Sigmoid colon (tissue), 4 donors: ENCODE data around the gene TBC1D10A.

Experiments used
- EP300 ChIP-seq, 4 donors: sonication (generic); formaldehyde crosslinking; IDR thresholded peaks; one replicate each; pipeline ENCODE4 v1.6.1; 2017; ENCODE audit warnings: antibody characterized with exemption in 4 of 4
- POLR2A ChIP-seq, 2 donors: fragments of 450-650 bp; IDR thresholded peaks; one replicate each; pipeline ENCODE4 v1.6.1; 2016; ENCODE audit warnings: antibody characterized with exemption in 2 of 2, mild to moderate bottlenecking in 2 of 2, moderate library complexity in 2 of 2
- POLR2AphosphoS5 ChIP-seq, 4 donors: sonication (generic); formaldehyde crosslinking; IDR thresholded peaks; one replicate each; pipeline ENCODE4 v1.6.1; 2017; ENCODE audit warnings: antibody characterized with exemption in 4 of 4
- TF ChIP-seq, protein P1 (sequence below), 4 experiments: fragments of 450-650 bp in 3 of 4; fragments of 200-600 bp in 1 of 4; IDR thresholded peaks; one replicate each; pipeline ENCODE4 v1.5.1; 2016 to 2019; ENCODE audit warnings: antibody characterized with exemption in 4 of 4, mild to moderate bottlenecking in 3 of 4, moderate library complexity in 2 of 4

DNA sequence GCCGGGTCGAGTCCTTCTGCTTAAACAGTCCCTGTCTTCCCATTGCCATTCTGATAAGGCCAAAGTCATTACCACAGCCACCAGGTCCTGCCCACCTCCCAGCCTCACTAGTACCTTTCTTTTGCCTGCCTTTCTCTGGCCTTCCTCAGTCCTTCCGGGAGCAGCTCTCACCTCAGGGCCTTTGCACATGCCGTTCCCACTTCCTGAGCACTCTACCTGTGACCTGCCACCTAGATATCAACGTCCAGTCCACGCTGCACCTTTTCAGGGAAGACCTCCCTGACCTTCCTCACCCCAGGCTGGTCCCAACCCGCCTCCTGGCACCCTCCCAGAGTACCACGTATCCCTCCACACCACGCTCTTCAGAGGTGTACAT is 52.3 kb downstream of the TBC1D10A start:
- TF ChIP-seq, protein P1, sequence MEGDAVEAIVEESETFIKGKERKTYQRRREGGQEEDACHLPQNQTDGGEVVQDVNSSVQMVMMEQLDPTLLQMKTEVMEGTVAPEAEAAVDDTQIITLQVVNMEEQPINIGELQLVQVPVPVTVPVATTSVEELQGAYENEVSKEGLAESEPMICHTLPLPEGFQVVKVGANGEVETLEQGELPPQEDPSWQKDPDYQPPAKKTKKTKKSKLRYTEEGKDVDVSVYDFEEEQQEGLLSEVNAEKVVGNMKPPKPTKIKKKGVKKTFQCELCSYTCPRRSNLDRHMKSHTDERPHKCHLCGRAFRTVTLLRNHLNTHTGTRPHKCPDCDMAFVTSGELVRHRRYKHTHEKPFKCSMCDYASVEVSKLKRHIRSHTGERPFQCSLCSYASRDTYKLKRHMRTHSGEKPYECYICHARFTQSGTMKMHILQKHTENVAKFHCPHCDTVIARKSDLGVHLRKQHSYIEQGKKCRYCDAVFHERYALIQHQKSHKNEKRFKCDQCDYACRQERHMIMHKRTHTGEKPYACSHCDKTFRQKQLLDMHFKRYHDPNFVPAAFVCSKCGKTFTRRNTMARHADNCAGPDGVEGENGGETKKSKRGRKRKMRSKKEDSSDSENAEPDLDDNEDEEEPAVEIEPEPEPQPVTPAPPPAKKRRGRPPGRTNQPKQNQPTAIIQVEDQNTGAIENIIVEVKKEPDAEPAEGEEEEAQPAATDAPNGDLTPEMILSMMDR (IDR thresholded peaks at IDR 0.05), result no peak
- TF ChIP-seq POLR2A (IDR thresholded peaks at IDR 0.05), result no peak
- TF ChIP-seq POLR2AphosphoS5 (IDR thresholded peaks at IDR 0.05), result no peak
- no peak for TF ChIP-seq EP300 (IDR thresholded peaks at IDR 0.05)
